Mesenchymal stem cell (in vitro differentiated cells and primary cell): Measurements from ENCODE around the gene DYNLT4.

Source experiments
- DNase-seq: peaks from one replicate; pipeline ENCODE4 v3.0.0-alpha.2; 2013
- H2AFZ ChIP-seq: one replicate; pipeline ENCODE4 v1.6.1; 2013; ENCODE audit warnings: low read depth, mild to moderate bottlenecking, control low read depth, inconsistent platforms, low read length, moderate library complexity
- H2AK5ac ChIP-seq: 2 replicates; pipeline ENCODE4 v1.6.1; 2013; ENCODE audit warnings: low read length, moderate library complexity, mild to moderate bottlenecking, inconsistent platforms; ENCODE audit not compliant: severe bottlenecking
- H2BK120ac ChIP-seq: one replicate; pipeline ENCODE4 v1.6.1; 2013; ENCODE audit warnings: low read depth, mild to moderate bottlenecking, inconsistent platforms, low read length, moderate library complexity
- H2BK12ac ChIP-seq, 2 experiments: one replicate each; pipeline ENCODE4 v1.6.1; 2013; ENCODE audit warnings: inconsistent platforms in 2 of 2, low read length in 2 of 2, mild to moderate bottlenecking in 2 of 2, moderate library complexity in 2 of 2, control low read depth in 1 of 2
- H2BK15ac ChIP-seq: one replicate; pipeline ENCODE4 v1.6.1; 2013; ENCODE audit warnings: mild to moderate bottlenecking, low read depth, inconsistent platforms; ENCODE audit not compliant: poor library complexity, severe bottlenecking
- H2BK5ac ChIP-seq: 2 replicates; pipeline ENCODE4 v1.6.1; 2013; ENCODE audit warnings: low read depth, mild to moderate bottlenecking, low read length, control low read depth, inconsistent platforms; ENCODE audit not compliant: poor library complexity, severe bottlenecking
- H3K14ac ChIP-seq, 2 experiments: one replicate each; pipeline ENCODE4 v1.6.1; 2013; ENCODE audit warnings: inconsistent platforms in 2 of 2, low read length in 2 of 2, control low read depth in 1 of 2, mild to moderate bottlenecking in 1 of 2, moderate library complexity in 1 of 2
- H3K18ac ChIP-seq, 2 experiments: one replicate each; pipeline ENCODE4 v1.6.1; 2013; ENCODE audit warnings: inconsistent platforms in 2 of 2, low read length in 2 of 2, control low read depth in 1 of 2, low read depth in 1 of 2, mild to moderate bottlenecking in 1 of 2
- H3K23ac ChIP-seq, 2 experiments: one replicate each; pipeline ENCODE4 v1.6.1; 2013; ENCODE audit warnings: inconsistent platforms in 2 of 2, low read length in 2 of 2, mild to moderate bottlenecking in 2 of 2, moderate library complexity in 2 of 2, control low read depth in 1 of 2
- H3K27ac ChIP-seq: 2 replicates; pipeline ENCODE4 v1.5.1; 2013; ENCODE audit warnings: mild to moderate bottlenecking, moderate library complexity, low read length, control low read depth, inconsistent platforms; ENCODE audit not compliant: poor library complexity, severe bottlenecking
- H3K27me3 ChIP-seq, 2 experiments: 2 replicates each; pipeline versions ENCODE4 v1.6.1 to v1.7.0; 2013; ENCODE audit warnings: low read length in 2 of 2, mild to moderate bottlenecking in 2 of 2, moderate library complexity in 2 of 2, control low read depth in 1 of 2, inconsistent platforms in 1 of 2; ENCODE audit not compliant: control insufficient read depth in 1 of 2, insufficient read depth in 1 of 2
- H3K36me3 ChIP-seq, 2 experiments: 2 replicates each; pipeline versions ENCODE4 v1.6.1 to v1.7.0; 2013; ENCODE audit warnings: low read length in 2 of 2, control low read depth in 1 of 2, inconsistent platforms in 1 of 2, low read depth in 1 of 2, mild to moderate bottlenecking in 1 of 2; ENCODE audit not compliant: insufficient read depth in 2 of 2, control insufficient read depth in 1 of 2
- H3K4ac ChIP-seq, 2 experiments: one replicate each; pipeline ENCODE4 v1.6.1; 2013; ENCODE audit warnings: inconsistent platforms in 2 of 2, low read length in 2 of 2, mild to moderate bottlenecking in 2 of 2, moderate library complexity in 2 of 2, control low read depth in 1 of 2, low read depth in 1 of 2
- H3K4me1 ChIP-seq: 2 replicates; pipeline ENCODE4 v1.6.1; 2013; ENCODE audit warnings: low read depth, low read length, control low read depth; ENCODE audit not compliant: control insufficient read depth, insufficient read depth
- H3K4me2 ChIP-seq: 2 replicates; pipeline ENCODE4 v1.6.1; 2013; ENCODE audit warnings: low read length, mild to moderate bottlenecking, inconsistent platforms; ENCODE audit not compliant: poor library complexity, severe bottlenecking
- H3K4me3 ChIP-seq, 2 experiments: 2 replicates each; pipeline versions ENCODE4 v1.5.1 to v1.7.0; 2013; ENCODE audit warnings: low read length in 2 of 2, mild to moderate bottlenecking in 2 of 2, control low read depth in 1 of 2, low read depth in 1 of 2; ENCODE audit not compliant: insufficient read depth in 1 of 2
- H3K79me1 ChIP-seq: replicated peaks from 2 replicates; pipeline ENCODE4 v1.6.1; 2013; ENCODE audit warnings: mild to moderate bottlenecking, control low read depth, low read length, inconsistent platforms; ENCODE audit not compliant: poor library complexity, severe bottlenecking
- H3K9ac ChIP-seq: 2 replicates; pipeline ENCODE4 v1.7.0; 2013; ENCODE audit warnings: mild to moderate bottlenecking, low read length, moderate library complexity
- H3K9me3 ChIP-seq: 2 replicates; pipeline ENCODE4 v1.7.0; 2013; ENCODE audit warnings: mild to moderate bottlenecking, low read length; ENCODE audit not compliant: control insufficient read depth
- H4K8ac ChIP-seq: one replicate; pipeline ENCODE4 v1.6.1; 2013; ENCODE audit warnings: inconsistent platforms, mild to moderate bottlenecking, low read length, moderate library complexity
- H4K91ac ChIP-seq: one replicate; pipeline ENCODE4 v1.6.1; 2013; ENCODE audit warnings: mild to moderate bottlenecking, low read length, inconsistent platforms
- WGBS: methylation state at CpG from one replicate; pipeline ENCODE4 v1.1.7; 2013; ENCODE audit warnings: mixed read lengths; 5-methylcytosine and 5-hydroxymethylcytosine counted together

Gene DYNLT4

GRCh38 chr1:44819608-44820327, 12.6 kb upstream of the DYNLT4 start:
- H2AFZ ChIP-seq: peak overlapping the region; percentile 75
- H2BK120ac ChIP-seq: peak overlapping the region; percentile 29
- H3K4ac ChIP-seq: peak overlapping the region; percentile 82 to 90

GRCh38 chr1:44819196-44819607, 12.1 kb upstream of the DYNLT4 start:
- H3K79me1 ChIP-seq: no peaks in the 10 kb centered on the region
- H3K4me3 ChIP-seq: peak overlapping the region in 1 of 2 experiments; percentile 59
- H4K91ac ChIP-seq: no peak overlapping the region
- H3K4ac ChIP-seq: no peak overlapping the region
- peak; percentile 98 for DNase-seq
- no peak overlapping the region for H3K18ac ChIP-seq
- no peaks in the 10 kb centered on the region for H3K27me3 ChIP-seq
- no peak overlapping the region for H2AFZ ChIP-seq
- no peak overlapping the region for H3K14ac ChIP-seq
- peaks cover 14% of the 10 kb centered on the region for H3K4me1 ChIP-seq
- H3K4me2 ChIP-seq: peak overlapping the region; percentile 30
- no peak overlapping the region for H4K8ac ChIP-seq
- peak overlapping the region; percentile 72 for H3K27ac ChIP-seq
- peak overlapping the region; percentile 90 for H3K9ac ChIP-seq
- no peak overlapping the region for H2BK15ac ChIP-seq
- no peaks in the 10 kb centered on the region for H3K9me3 ChIP-seq
- peaks cover 10 to 23% of the 10 kb centered on the region in 2 experiments for H3K36me3 ChIP-seq
- H2BK120ac ChIP-seq: no peak overlapping the region
- H2BK12ac ChIP-seq: no peak overlapping the region
- no peak overlapping the region for H3K23ac ChIP-seq
- no peak overlapping the region for H2AK5ac ChIP-seq
- WGBS: 5% methylated on average over 13 of the region's 13 CpGs
- no peak overlapping the region for H2BK5ac ChIP-seq

More at GRCh38 chr1:44819608-44820327, 12.6 kb upstream of the DYNLT4 start:
- H3K9me3 ChIP-seq: no peaks in the 10 kb centered on the region
- H3K27ac ChIP-seq: peak overlapping the region; percentile 97
- H3K4me1 ChIP-seq: peaks cover 14% of the 10 kb centered on the region
- H3K27me3 ChIP-seq: no peaks in the 10 kb centered on the region
- H2BK12ac ChIP-seq: peak overlapping the region; percentile 11 to 50
- peak overlapping the region; percentile 90 for H3K9ac ChIP-seq
- peak overlapping the region; percentile 74 for H2BK15ac ChIP-seq
- H2AK5ac ChIP-seq: peak overlapping the region; percentile 66
- peak overlapping the region; percentile 98 to 99 for H3K18ac ChIP-seq
- peak overlapping the region; percentile 100 for H2BK5ac ChIP-seq
- H3K23ac ChIP-seq: no peak overlapping the region
- peak overlapping the region; percentile 58 to 76 for H3K4me3 ChIP-seq
- peak overlapping the region; percentile 96 for H4K8ac ChIP-seq
- peak; percentile 97 for DNase-seq
- peak overlapping the region; percentile 100 for H4K91ac ChIP-seq
- H3K79me1 ChIP-seq: no peaks in the 10 kb centered on the region
- peaks cover 6 to 21% of the 10 kb centered on the region in 2 experiments for H3K36me3 ChIP-seq
- H3K4me2 ChIP-seq: peak overlapping the region; percentile 83
- peak overlapping the region in 1 of 2 experiments; percentile 76 for H3K14ac ChIP-seq
- WGBS: 2% methylated on average over 31 of the region's 33 CpGs

GRCh38 chr1:44817771-44818495, 10.8 kb upstream of the DYNLT4 start:
- peak overlapping the region; percentile 14 to 77 for H3K18ac ChIP-seq
- no peaks in the 10 kb centered on the region for H3K27me3 ChIP-seq
- H3K4me3 ChIP-seq: no peak overlapping the region
- DNase-seq: no peak
- H2AK5ac ChIP-seq: no peak overlapping the region
- H3K14ac ChIP-seq: peak overlapping the region in 1 of 2 experiments; percentile 37
- no peak overlapping the region for H3K27ac ChIP-seq
- peak overlapping the region; percentile 36 for H4K8ac ChIP-seq
- H2AFZ ChIP-seq: no peak overlapping the region
- no peak overlapping the region for H3K4me2 ChIP-seq
- WGBS: 99% methylated on average over 10 of the region's 11 CpGs
- H4K91ac ChIP-seq: no peak overlapping the region
- peaks cover 4% of the 10 kb centered on the region for H3K79me1 ChIP-seq
- H2BK12ac ChIP-seq: peak overlapping the region; percentile 11 to 29
- no peak overlapping the region for H3K4ac ChIP-seq
- H2BK5ac ChIP-seq: no peak overlapping the region
- peaks cover 17 to 29% of the 10 kb centered on the region in 2 experiments for H3K36me3 ChIP-seq
- peak overlapping the region; percentile 9 for H3K9ac ChIP-seq
- no peak overlapping the region for H3K23ac ChIP-seq
- H2BK15ac ChIP-seq: no peak overlapping the region
- no peaks in the 10 kb centered on the region for H3K9me3 ChIP-seq
- H2BK120ac ChIP-seq: no peak overlapping the region
- H3K4me1 ChIP-seq: peaks cover 20% of the 10 kb centered on the region

GRCh38 chr1:44817307-44817706, 10.2 kb upstream of the DYNLT4 start:
- H4K8ac ChIP-seq: no peak overlapping the region
- no peak overlapping the region for H3K27ac ChIP-seq
- no peak overlapping the region for H3K4me2 ChIP-seq
- peak; percentile 38 for DNase-seq
- H3K79me1 ChIP-seq: peaks cover 4% of the 10 kb centered on the region
- H4K91ac ChIP-seq: no peak overlapping the region
- H2AFZ ChIP-seq: no peak overlapping the region
- no peak overlapping the region for H2BK12ac ChIP-seq
- no peak overlapping the region for H2AK5ac ChIP-seq
- no peaks in the 10 kb centered on the region for H3K27me3 ChIP-seq
- H3K4ac ChIP-seq: no peak overlapping the region
- H3K14ac ChIP-seq: no peak overlapping the region
- H3K4me3 ChIP-seq: no peak overlapping the region
- peaks cover 21% of the 10 kb centered on the region for H3K4me1 ChIP-seq
- no peak overlapping the region for H2BK120ac ChIP-seq
- H3K23ac ChIP-seq: no peak overlapping the region
- H2BK15ac ChIP-seq: no peak overlapping the region
- no peak overlapping the region for H3K9ac ChIP-seq
- WGBS: 97% methylated on average over 2 of the region's 2 CpGs
- H3K18ac ChIP-seq: peak overlapping the region in 1 of 2 experiments; percentile 14
- H2BK5ac ChIP-seq: no peak overlapping the region
- no peaks in the 10 kb centered on the region for H3K9me3 ChIP-seq
- peaks cover 23 to 32% of the 10 kb centered on the region in 2 experiments for H3K36me3 ChIP-seq
